HCT116 (cell line): ENCODE data around the gene MGA. TPM values are rescaled to one million over a fixed set of nuclear protein-coding genes. Genes with fewer than 3 reads are reported as not detected.

Experiments used
- ATAC-seq: fragments of 200-7000 bp; cut with Tn5 transposase; 2 replicates; pipeline ENCODE4 v1.9.1; 2020; ENCODE audit warnings: mild to moderate bottlenecking, moderate library complexity
- BruUV-seq: library from RNA; stranded (reverse); fragments of 400-500 nt; replicated peaks from 2 replicates; lab custom pipeline; 2021; lab: Mats Ljungman, UMichigan
- CTCF ChIA-PET: fragments of 300-600 bp; sonication (Branson Sonifier 250); formaldehyde crosslinking; loops from one replicate; lab custom pipeline; 2021; ENCODE audit warnings: antibody characterized with exemption; lab: Charles Lee
- POLR2A ChIA-PET: fragments of 300-600, 350-600 bp; sonication (Branson Sonifier 250); formaldehyde crosslinking; loops from one replicate; lab custom pipeline; 2021; ENCODE audit warnings: antibody characterized with exemption; lab: Charles Lee
- RAD21 ChIA-PET, 2 experiments: fragments of 300-600 bp; sonication (Branson Sonifier 250); formaldehyde crosslinking; loops; one replicate each; lab custom pipeline; 2023; ENCODE audit warnings: low total read pairs in 2 of 2; ENCODE audit not compliant: uncharacterized antibody in 2 of 2, unreplicated experiment in 2 of 2, low non-redundant PET in 1 of 2; lab: Charles Lee
- DNase-seq: peaks from one replicate; pipeline ENCODE4 v3.0.0-alpha.2; 2010; ENCODE audit warnings: low read depth, low spot score
- H2AFZ ChIP-seq: fragments of 200-600 bp; shearing (Covaris generic), sonication (generic); 2 replicates; pipeline ENCODE4 v1.6.1; 2017; ENCODE audit warnings: low read depth, mixed run types, mixed read lengths, antibody characterized with exemption, low read length; ENCODE audit not compliant: poor library complexity, severe bottlenecking
- H3K27ac ChIP-seq: 2 replicates; pipeline ENCODE4 v1.5.1; 2012; ENCODE audit warnings: low read depth, low read length
- H3K27me3 ChIP-seq: fragments of 200-600 bp; sonication (generic); 2 replicates; pipeline ENCODE4 v1.6.1; 2016; ENCODE audit warnings: mixed run types, low read length, mixed read lengths; ENCODE audit not compliant: insufficient read depth
- H3K36me3 ChIP-seq, 2 experiments: fragments of 200-500 bp in 1 of 2; fragments of 200-600 bp in 1 of 2; sonication (Bioruptor generic) in 1 of 2; sonication (generic) in 1 of 2; 2 replicates each; pipeline versions ENCODE4 v1.5.1 to v1.6.1; 2014 to 2016; ENCODE audit warnings: low read length in 2 of 2, inconsistent platforms in 1 of 2, mixed read lengths in 1 of 2, mixed run types in 1 of 2; ENCODE audit not compliant: insufficient read depth in 2 of 2, control insufficient read depth in 1 of 2
- H3K4me1 ChIP-seq, 2 experiments: fragments of 200-600 bp in 1 of 2; sonication (generic) in 1 of 2; 2 replicates each; pipeline versions ENCODE4 v1.5.1 to v1.6.1; 2012 to 2017; ENCODE audit warnings: low read length in 2 of 2, inconsistent platforms in 1 of 2, mild to moderate bottlenecking in 1 of 2, mixed read lengths in 1 of 2, mixed run types in 1 of 2, moderate library complexity in 1 of 2; ENCODE audit not compliant: insufficient read depth in 2 of 2, control insufficient read depth in 1 of 2
- H3K4me2 ChIP-seq: fragments of 200-600 bp; sonication (generic); 2 replicates; pipeline ENCODE4 v1.6.1; 2017; ENCODE audit warnings: mixed run types, low read length, mixed read lengths
- H3K4me3 ChIP-seq, 2 experiments: fragments of 200-600 bp in 1 of 2; sonication (generic) in 1 of 2; replicated peaks in 1 of 2; 2 replicates each; pipeline ENCODE4 v1.5.1; 2011 to 2016; ENCODE audit warnings: low read length in 2 of 2, control low read depth in 1 of 2, low read depth in 1 of 2, mild to moderate bottlenecking in 1 of 2, mixed read lengths in 1 of 2, mixed run types in 1 of 2
- H3K79me2 ChIP-seq: fragments of 200-600 bp; sonication (generic); 2 replicates; pipeline ENCODE4 v1.6.1; 2017; ENCODE audit warnings: mild to moderate bottlenecking, mixed run types, low read length, moderate library complexity, mixed read lengths; ENCODE audit not compliant: insufficient read depth
- H3K9ac ChIP-seq: fragments of 200-600 bp; sonication (generic); 2 replicates; pipeline ENCODE4 v1.6.1; 2016; ENCODE audit warnings: low read length, mixed read lengths
- H3K9me2 ChIP-seq: fragments of 200-600 bp; sonication (generic), shearing (Covaris generic); 2 replicates; pipeline ENCODE4 v1.6.1; 2017; ENCODE audit warnings: mixed run types, mild to moderate bottlenecking, moderate library complexity; ENCODE audit not compliant: insufficient read depth
- H3K9me3 ChIP-seq, 2 experiments: fragments of 200-500 bp in 1 of 2; fragments of 200-600 bp in 1 of 2; sonication (Bioruptor generic) in 1 of 2; sonication (generic) in 1 of 2; 2 replicates each; pipeline ENCODE4 v1.6.1; 2014 to 2017; ENCODE audit warnings: low read length in 2 of 2, mixed read lengths in 2 of 2, inconsistent platforms in 1 of 2, low read depth in 1 of 2, mild to moderate bottlenecking in 1 of 2, mixed run types in 1 of 2, moderate library complexity in 1 of 2; ENCODE audit not compliant: control insufficient read depth in 1 of 2, insufficient read depth in 1 of 2
- H4K20me1 ChIP-seq: fragments of 200-600 bp; sonication (generic), shearing (Covaris generic); 2 replicates; pipeline ENCODE4 v1.6.1; 2017; ENCODE audit warnings: mixed run types, mild to moderate bottlenecking, moderate library complexity; ENCODE audit not compliant: insufficient read depth
- CEBPB ChIP-seq: IDR thresholded peaks from 2 replicates; pipeline ENCODE4 v1.6.1; 2012; ENCODE audit warnings: low read depth
- EGR1 ChIP-seq: IDR thresholded peaks from 2 replicates; pipeline ENCODE4 v1.6.1; 2012; ENCODE audit warnings: low read depth
- ELF1 ChIP-seq: IDR thresholded peaks from 2 replicates; pipeline ENCODE4 v1.6.1; 2012; ENCODE audit warnings: low read depth, borderline replicate concordance
- MAX ChIP-seq: IDR thresholded peaks from 2 replicates; pipeline ENCODE4 v1.6.1; 2012
- POLR2AphosphoS5 ChIP-seq: IDR thresholded peaks from 2 replicates; pipeline ENCODE4 v1.6.1; 2011; ENCODE audit warnings: mild to moderate bottlenecking, low read depth, low read length, moderate library complexity
- ZNF274 ChIP-seq: fragments of 200-500 bp; sonication (Bioruptor generic); IDR thresholded peaks from 2 replicates; pipeline ENCODE4 v1.6.1; 2014; ENCODE audit warnings: mild to moderate bottlenecking, low read depth, low read length, inconsistent platforms
- intact Hi-C: fragments of 100-400 bp; cut with micrococcal nuclease; formaldehyde crosslinking; loops from 2 replicates; pipeline ENCODE4 v1.10.0; 2022
- total RNA-seq: library from RNA; stranded (reverse); gene quantifications from one replicate; pipeline ENCODE4 v1.2.1, GENCODE V29; 2021; ENCODE audit not compliant: unreplicated experiment

Gene MGA
- total RNA-seq, 1 experiment from 2014 or later, result 28.9 TPM

DNA sequence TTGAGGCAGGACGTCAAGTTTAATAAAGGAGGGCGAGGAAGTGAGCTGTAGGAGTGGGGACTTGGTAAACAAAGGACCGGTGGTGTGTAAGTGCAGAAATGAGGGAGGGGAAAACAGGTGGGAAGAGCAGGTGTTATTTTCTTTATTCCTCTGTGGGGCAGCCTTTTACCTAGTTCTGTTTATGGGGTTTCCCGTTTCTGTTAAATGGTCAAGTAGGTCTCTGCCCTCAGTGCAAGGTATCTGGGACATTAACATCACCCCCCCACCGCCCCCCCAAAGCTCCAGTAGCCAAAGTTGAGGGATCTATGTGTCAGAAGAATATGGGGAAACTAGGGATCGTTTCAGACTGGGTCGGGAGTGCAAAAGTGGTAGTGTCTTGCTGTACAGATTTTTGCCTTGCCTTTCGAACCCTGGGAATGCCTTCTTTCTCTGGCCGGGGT lies 893 bp downstream of the MGA start:
- DNase-seq (no peak), ATAC-seq (no peak)
- POLR2A ChIA-PET, result interaction anchor here (1.6 kb wide), 1 partner anchor 15 kb away, joined by 3 read pairs; no protein-coding TSS in a partner anchor
- Histone ChIP-seq H3K27me3 (no peaks in the 10 kb centered on the region), H3K4me2 (peak overlapping the region; percentile 83), H3K27ac (peak overlapping the region; percentile 77), H3K4me3 (peak overlapping the region; percentile 52 to 57), H3K36me3 (no peaks in the 10 kb centered on the region), H3K79me2 (peaks cover 55% of the 10 kb centered on the region), H2AFZ (peak overlapping the region; percentile 22), H4K20me1 (no peaks in the 10 kb centered on the region), H3K4me1 (peaks cover 6 to 27% of the 10 kb centered on the region in 2 experiments), H3K9me3 (no peaks in the 10 kb centered on the region), H3K9me2 (no peaks in the 10 kb centered on the region), H3K9ac (peak overlapping the region; percentile 56)
- no TSS peak for BruUV-seq
- CTCF ChIA-PET, result no interaction called here
- TF ChIP-seq POLR2AphosphoS5 (no peak), ZNF274 (no peak), CEBPB (no peak)
- intact Hi-C loops, result no loop called here
- RAD21 ChIA-PET, result interaction anchor here in 1 of 2 experiments (1.5 kb wide), 1 partner anchor 57 kb away, joined by 4 read pairs; no protein-coding TSS in a partner anchor

DNA sequence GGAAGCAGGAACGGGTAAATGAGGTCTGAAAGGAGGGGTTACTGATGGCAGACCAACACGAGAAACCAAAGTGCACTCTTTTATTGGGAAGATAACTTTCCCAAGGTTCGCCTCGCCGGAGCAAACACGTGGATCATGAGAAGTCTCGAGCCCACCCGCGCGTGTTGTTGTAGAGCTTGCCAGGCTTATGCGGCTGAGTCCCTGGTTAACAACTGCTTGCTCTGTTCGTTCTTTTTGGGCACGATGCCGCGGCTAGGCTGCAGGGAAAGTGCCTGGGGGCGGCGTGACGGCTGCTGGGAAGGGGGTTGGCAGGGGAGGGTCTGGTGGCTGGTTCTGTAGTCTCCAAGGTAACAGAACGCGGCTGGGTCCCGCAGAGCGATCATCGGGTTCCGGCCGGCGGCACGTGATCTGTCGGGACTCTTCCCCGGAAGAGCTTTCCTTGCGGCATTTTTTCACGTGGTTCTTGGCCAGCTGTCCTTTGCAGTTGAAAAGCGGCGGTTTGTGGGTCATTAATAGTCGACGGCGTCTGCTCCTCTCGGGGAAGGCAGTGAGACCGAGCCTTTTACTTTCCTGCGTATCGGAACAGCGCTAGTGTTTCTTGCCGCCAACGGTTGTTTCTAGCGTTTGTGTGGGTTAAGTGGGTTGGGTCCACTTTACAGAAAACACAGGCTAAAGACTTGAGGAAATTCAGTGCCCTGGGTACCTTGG lies 1.5 kb downstream of the MGA start:
- peak overlapping the region; percentile 56 for H3K9ac ChIP-seq

More for the DNA sequence above, 1.5 kb downstream of the MGA start:
- no TSS peak for BruUV-seq
- ATAC-seq, result peak; percentile 11; the same call in 1 of the 2 replicates
- POLR2A ChIA-PET, result interaction anchor here (1.6 kb wide), 1 partner anchor 14 kb away, joined by 3 read pairs; no protein-coding TSS in a partner anchor
- no peaks in the 10 kb centered on the region for H3K9me3 ChIP-seq
- H3K4me1 ChIP-seq, result peaks cover 6 to 27% of the 10 kb centered on the region in 2 experiments
- peaks cover 61% of the 10 kb centered on the region for H3K79me2 ChIP-seq
- H3K4me2 ChIP-seq, result peak overlapping the region; percentile 83
- CTCF ChIA-PET, result no interaction called here
- TF ChIP-seq MAX (peak; percentile 82), ZNF274 (no peak), EGR1 (no peak), ELF1 (0 out of 2 replicates have a peak, but pooled peaks have one; percentile 16)
- TF ChIP-seq, all 23 proteins: peak for 2
- no peak for DNase-seq
- H3K4me3 ChIP-seq, result peak overlapping the region; percentile 52 to 57
- no peaks in the 10 kb centered on the region for H3K9me2 ChIP-seq
- RAD21 ChIA-PET, result interaction anchor here (0.6 to 1.5 kb wide), 2 partner anchors 58 to 118 kb away, joined by 4 read pairs; partner anchors contain the start of gene RPAP1 (in 1 of the 2)
- H3K27me3 ChIP-seq, result no peaks in the 10 kb centered on the region
- H3K36me3 ChIP-seq, result no peaks in the 10 kb centered on the region
- intact Hi-C loops, result no loop called here
- H4K20me1 ChIP-seq, result no peaks in the 10 kb centered on the region
- H2AFZ ChIP-seq, result no peak overlapping the region
- H3K27ac ChIP-seq, result no peak overlapping the region
